HG02642 (cell line): ENCODE data around the gene FUT7.

Experiments
- ATAC-seq: cut with Tn5 transposase; IDR thresholded peaks from one replicate; pipeline ENCODE4 v1.9.1; 2021; ENCODE audit warnings: mild to moderate bottlenecking; ENCODE audit not compliant: unreplicated experiment, poor library complexity

Gene FUT7

GRCh38 chr9:137050570-137050969 is 18.7 kb upstream of the FUT7 start:
- no peak for ATAC-seq

- ATAC-seq = no peak
Measured at GRCh38 chr9:137049544-137050449, 17.9 kb upstream of the FUT7 start.

GRCh38 chr9:137048655-137049543 is 17.0 kb upstream of the FUT7 start:
- no peak for ATAC-seq

- ATAC-seq = no peak
Measured at GRCh38 chr9:137046088-137046787, 14.3 kb upstream of the FUT7 start, which contains the start of gene NPDC1. NPDC1 (minus strand) TSS chr9:137046177; CDS start chr9:137045989, 188 bp downstream.

- no peak for ATAC-seq
Measured at GRCh38 chr9:137045294-137046087, 13.6 kb upstream of the FUT7 start.

GRCh38 chr9:137044502-137045177 is 12.8 kb upstream of the FUT7 start:
- no peak for ATAC-seq

- ATAC-seq = no peak
Measured at GRCh38 chr9:137044037-137044436, 12.1 kb upstream of the FUT7 start.

GRCh38 chr9:137042751-137043727 is 11.2 kb upstream of the FUT7 start:
- ATAC-seq = no peak

GRCh38 chr9:137041124-137041523 is 9.2 kb upstream of the FUT7 start:
- ATAC-seq = no peak

- ATAC-seq = no peak
Measured at GRCh38 chr9:137040568-137040967, 8.7 kb upstream of the FUT7 start.

GRCh38 chr9:137039611-137040366 is 7.9 kb upstream of the FUT7 start:
- no peak for ATAC-seq

- no peak for ATAC-seq
Measured at GRCh38 chr9:137038916-137039315, 7.0 kb upstream of the FUT7 start.

- ATAC-seq = no peak
Measured at GRCh38 chr9:137037483-137037882, 5.6 kb upstream of the FUT7 start.

- no peak for ATAC-seq
Measured at GRCh38 chr9:137037035-137037434, 5.1 kb upstream of the FUT7 start.

GRCh38 chr9:137035937-137036336 is 4.0 kb upstream of the FUT7 start:
- ATAC-seq = no peak

- ATAC-seq = peak; percentile 2
Measured at GRCh38 chr9:137035507-137035834, 3.6 kb upstream of the FUT7 start.

GRCh38 chr9:137034709-137035506 is 3.0 kb upstream of the FUT7 start:
- peak; percentile 67 for ATAC-seq
